ENCODE measurements around the gene MRM3. TPM values are rescaled to one million over a fixed set of nuclear protein-coding genes. Genes with fewer than 3 reads are reported as not detected.

MRM3 gene
- total RNA-seq, 1 donor from 2014 or later: 15.9 TPM

DNA sequence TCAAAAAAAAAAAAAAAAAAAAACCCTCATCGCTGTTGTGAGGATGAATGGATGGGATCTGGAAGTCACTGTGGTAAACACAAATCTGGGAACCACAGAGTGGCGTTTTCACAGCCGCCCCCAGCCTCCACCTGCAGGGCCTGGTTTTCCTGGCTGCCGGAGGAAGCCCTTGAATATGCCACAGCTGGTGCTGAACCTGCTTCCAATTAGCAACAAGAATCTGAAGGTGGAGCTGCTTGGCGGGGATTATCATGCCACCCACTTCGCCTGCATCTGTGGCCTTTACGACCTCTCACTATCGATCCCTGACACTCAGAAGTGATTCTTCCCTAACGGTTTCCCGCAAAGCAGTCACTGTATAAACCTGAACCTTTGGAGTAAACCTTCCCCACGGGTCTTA lies 16.1 kb downstream of the MRM3 start:
- H3K9me3 Mint-ChIP-seq (ENCODE audit: unreplicated experiment): no peaks in the 10 kb centered on the region
- H3K36me3 Mint-ChIP-seq (ENCODE audit: low read depth, unreplicated experiment): peaks cover 19% of the 10 kb centered on the region
- DNase-seq (ENCODE audit: low spot score): no peak
- H3K27ac Mint-ChIP-seq (ENCODE audit: unreplicated experiment): no peak overlapping the region
- TF ChIP-seq, protein P1, sequence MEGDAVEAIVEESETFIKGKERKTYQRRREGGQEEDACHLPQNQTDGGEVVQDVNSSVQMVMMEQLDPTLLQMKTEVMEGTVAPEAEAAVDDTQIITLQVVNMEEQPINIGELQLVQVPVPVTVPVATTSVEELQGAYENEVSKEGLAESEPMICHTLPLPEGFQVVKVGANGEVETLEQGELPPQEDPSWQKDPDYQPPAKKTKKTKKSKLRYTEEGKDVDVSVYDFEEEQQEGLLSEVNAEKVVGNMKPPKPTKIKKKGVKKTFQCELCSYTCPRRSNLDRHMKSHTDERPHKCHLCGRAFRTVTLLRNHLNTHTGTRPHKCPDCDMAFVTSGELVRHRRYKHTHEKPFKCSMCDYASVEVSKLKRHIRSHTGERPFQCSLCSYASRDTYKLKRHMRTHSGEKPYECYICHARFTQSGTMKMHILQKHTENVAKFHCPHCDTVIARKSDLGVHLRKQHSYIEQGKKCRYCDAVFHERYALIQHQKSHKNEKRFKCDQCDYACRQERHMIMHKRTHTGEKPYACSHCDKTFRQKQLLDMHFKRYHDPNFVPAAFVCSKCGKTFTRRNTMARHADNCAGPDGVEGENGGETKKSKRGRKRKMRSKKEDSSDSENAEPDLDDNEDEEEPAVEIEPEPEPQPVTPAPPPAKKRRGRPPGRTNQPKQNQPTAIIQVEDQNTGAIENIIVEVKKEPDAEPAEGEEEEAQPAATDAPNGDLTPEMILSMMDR (IDR thresholded peaks at IDR 0.05; ENCODE audit: unreplicated experiment): no peak
- no peak overlapping the region for H3K4me3 Mint-ChIP-seq (ENCODE audit: unreplicated experiment)
- peaks cover 22% of the 10 kb centered on the region for H3K4me1 Mint-ChIP-seq (ENCODE audit: unreplicated experiment)
- H3K27me3 Mint-ChIP-seq (ENCODE audit: unreplicated experiment): peaks cover 3% of the 10 kb centered on the region

DNA sequence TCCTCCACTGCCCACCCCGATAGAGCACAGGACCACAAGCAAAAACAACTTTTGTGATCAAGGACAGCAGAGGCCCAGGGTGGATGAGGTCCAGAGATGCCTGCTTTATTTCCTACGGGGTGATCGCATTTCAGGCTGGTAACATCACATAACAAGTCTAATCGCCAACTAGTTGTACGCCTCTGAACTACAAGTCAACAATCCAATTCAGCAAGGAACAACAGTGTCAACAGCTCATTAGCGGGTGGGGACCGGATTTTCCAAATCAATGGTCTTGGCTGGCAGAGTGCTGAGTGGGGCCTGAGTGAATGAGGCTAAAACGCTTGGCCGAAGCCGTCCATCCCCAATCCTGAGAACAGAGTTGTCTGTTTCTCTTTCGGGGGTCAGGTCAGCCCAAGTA lies 17.1 kb downstream of the MRM3 start:
- no peak overlapping the region for H3K27ac Mint-ChIP-seq (ENCODE audit: unreplicated experiment)
- no peak overlapping the region for H3K4me3 Mint-ChIP-seq (ENCODE audit: unreplicated experiment)
- peaks cover 22% of the 10 kb centered on the region for H3K4me1 Mint-ChIP-seq (ENCODE audit: unreplicated experiment)
- peaks cover 23% of the 10 kb centered on the region for H3K36me3 Mint-ChIP-seq (ENCODE audit: low read depth, unreplicated experiment)
- TF ChIP-seq, protein P1 (IDR thresholded peaks at IDR 0.05; ENCODE audit: unreplicated experiment): no peak
- peaks cover 3% of the 10 kb centered on the region for H3K27me3 Mint-ChIP-seq (ENCODE audit: unreplicated experiment)
- no peaks in the 10 kb centered on the region for H3K9me3 Mint-ChIP-seq (ENCODE audit: unreplicated experiment)
- no peak for DNase-seq (ENCODE audit: low spot score)

DNA sequence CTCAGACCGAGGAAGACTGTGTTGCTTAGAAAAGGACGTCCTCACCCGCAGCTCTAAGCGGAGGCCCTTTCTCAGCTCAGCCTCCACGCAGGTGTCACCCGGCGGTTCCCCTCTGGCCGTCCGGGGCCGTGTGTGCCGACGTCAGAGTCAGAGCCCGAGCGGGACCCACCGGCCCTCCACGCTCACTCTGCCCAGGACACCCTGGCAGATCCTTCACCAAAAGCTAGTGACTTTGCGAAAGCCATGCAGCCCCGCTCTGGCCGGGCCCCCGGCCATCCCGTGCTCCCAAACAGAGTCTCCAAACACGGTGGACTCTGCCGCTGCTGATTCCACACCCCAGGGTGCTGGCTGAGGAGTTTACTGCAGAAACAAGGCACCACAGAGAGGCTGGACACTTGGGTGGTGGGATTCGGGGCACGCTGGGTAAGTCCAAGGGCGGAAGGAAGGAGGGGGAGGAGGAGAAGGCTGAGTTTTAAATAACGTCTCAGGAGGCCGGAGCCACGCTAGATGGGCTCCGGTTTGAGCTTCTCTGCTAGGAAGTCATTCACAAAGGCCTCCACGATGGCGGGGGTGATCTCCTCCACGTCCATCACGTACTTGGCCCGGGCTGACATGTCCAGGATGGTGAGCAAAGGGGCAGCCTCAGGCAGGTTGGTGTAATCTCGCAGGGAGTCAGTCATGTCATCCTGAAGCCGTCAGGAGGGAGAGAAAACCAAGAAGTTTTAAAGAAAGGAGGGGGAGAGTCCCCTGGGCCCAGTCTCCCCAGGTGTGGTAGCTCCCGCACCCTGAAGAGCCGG lies 18.5 kb downstream of the MRM3 start:
- TF ChIP-seq, protein P1 (IDR thresholded peaks at IDR 0.05; ENCODE audit: unreplicated experiment): no peak
- Mint-ChIP-seq H3K27ac (ENCODE audit: unreplicated experiment) (no peak overlapping the region), H3K36me3 (ENCODE audit: low read depth, unreplicated experiment) (peaks cover 23% of the 10 kb centered on the region), H3K4me3 (ENCODE audit: unreplicated experiment) (no peak overlapping the region), H3K27me3 (ENCODE audit: unreplicated experiment) (peaks cover 4% of the 10 kb centered on the region), H3K4me1 (ENCODE audit: unreplicated experiment) (peaks cover 10% of the 10 kb centered on the region), H3K9me3 (ENCODE audit: unreplicated experiment) (no peaks in the 10 kb centered on the region)
- DNase-seq (ENCODE audit: low spot score): no peak

DNA sequence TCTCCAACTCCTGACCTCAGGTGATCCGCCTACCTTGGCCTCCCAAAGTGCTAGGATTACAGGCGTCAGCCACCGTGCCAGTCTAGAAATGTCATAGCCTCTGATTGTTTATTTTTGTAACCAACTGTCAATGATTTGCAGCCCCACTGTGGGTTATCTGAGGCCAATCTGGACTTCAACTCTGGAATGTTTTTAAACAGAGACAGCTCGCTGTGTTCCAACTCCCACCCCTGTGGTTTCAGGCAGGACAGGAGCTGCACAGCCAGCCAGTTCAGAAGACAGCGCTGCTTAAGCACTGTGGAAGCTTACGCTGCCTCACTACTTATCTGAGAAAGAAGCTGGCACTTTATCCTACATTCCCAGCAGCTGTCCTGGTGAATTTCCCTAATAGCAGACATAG lies 19.5 kb downstream of the MRM3 start:
- peaks cover 23% of the 10 kb centered on the region for H3K36me3 Mint-ChIP-seq (ENCODE audit: low read depth, unreplicated experiment)
- no peak for DNase-seq (ENCODE audit: low spot score)
- peaks cover 4% of the 10 kb centered on the region for H3K27me3 Mint-ChIP-seq (ENCODE audit: unreplicated experiment)
- TF ChIP-seq, protein P1 (IDR thresholded peaks at IDR 0.05; ENCODE audit: unreplicated experiment): no peak
- no peak overlapping the region for H3K4me3 Mint-ChIP-seq (ENCODE audit: unreplicated experiment)
- no peak overlapping the region for H3K27ac Mint-ChIP-seq (ENCODE audit: unreplicated experiment)
- peaks cover 9% of the 10 kb centered on the region for H3K4me1 Mint-ChIP-seq (ENCODE audit: unreplicated experiment)
- no peaks in the 10 kb centered on the region for H3K9me3 Mint-ChIP-seq (ENCODE audit: unreplicated experiment)

DNA sequence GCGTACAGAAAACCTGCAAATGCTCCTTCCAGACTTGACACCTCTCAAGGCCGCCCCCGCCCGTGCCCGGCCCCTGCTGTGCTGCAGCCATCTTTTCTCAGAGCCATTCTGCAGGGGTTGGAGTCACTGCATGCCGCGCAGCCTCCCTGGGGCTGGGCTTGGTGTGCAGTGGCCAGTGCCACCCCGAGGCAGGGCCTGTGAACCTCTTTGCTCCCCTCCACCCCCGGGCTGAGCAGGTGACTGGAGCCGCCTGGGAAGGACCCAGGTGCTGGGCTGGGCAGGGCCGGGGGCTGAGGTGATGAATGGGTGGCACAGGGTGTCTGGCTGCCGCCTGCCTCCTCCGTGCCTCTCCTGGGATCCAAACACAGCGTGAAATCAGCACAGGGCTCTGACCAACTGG lies 20.3 kb downstream of the MRM3 start:
- Mint-ChIP-seq H3K4me1 (ENCODE audit: unreplicated experiment) (peaks cover 9% of the 10 kb centered on the region), H3K27ac (ENCODE audit: unreplicated experiment) (no peak overlapping the region), H3K4me3 (ENCODE audit: unreplicated experiment) (no peak overlapping the region), H3K27me3 (ENCODE audit: unreplicated experiment) (peaks cover 4% of the 10 kb centered on the region), H3K36me3 (ENCODE audit: low read depth, unreplicated experiment) (peaks cover 18% of the 10 kb centered on the region), H3K9me3 (ENCODE audit: unreplicated experiment) (no peaks in the 10 kb centered on the region)
- no peak for DNase-seq (ENCODE audit: low spot score)
- TF ChIP-seq, protein P1 (IDR thresholded peaks at IDR 0.05; ENCODE audit: unreplicated experiment): no peak
